Heart left ventricle (tissue), 13 donors: ENCODE results near the gene PAQR5.

ENCODE experiments used
- POLR2A ChIP-seq, 2 donors: fragments of 450-650 bp; IDR thresholded peaks; one replicate each; pipeline ENCODE4 v1.6.1; 2017; ENCODE audit warnings: antibody characterized with exemption in 2 of 2, mild to moderate bottlenecking in 2 of 2, moderate library complexity in 2 of 2
- TF ChIP-seq, protein P1 (sequence below), 12 donors: fragments of 200-600 bp; sonication (generic) in 4 of 12; IDR thresholded peaks; one replicate each; pipeline versions ENCODE4 v1.5.0 to v1.8.0; 2018 to 2022; ENCODE audit warnings: antibody characterized with exemption in 12 of 12, mild to moderate bottlenecking in 5 of 12
- donor health status: ischemic (EF 13 %, LVEDD 7.1; RV severe dilation, severe dysfunction).
- donor health status: DM: no; HTN: yes; CAD: no.
- donor health status: DM: no; HTN: no; CAD: no.
- donor health status: ischemic (EF 25% LVEDD 6.9; RV normal size, moderate dysfunction).
- donor health status: ischemic (EF 25% LVEDD 5.7; RV mildly dilated, moderate dysfunction).
- donor health status: ischemic (EF 35%, LVEDD 5.7; RV mildly dilated, moderate dysfunction).
- donor health status: nonischemic (EF 11% LVEDD 7.7; RV severe dilation, severe dysfunction).
- donor health status: DM: yes; HTN: yes; CAD: no.
- donor health status: PGD.
- donor health status: ischemic (EF 29% LVEDD 5.4; RV normal size, mild dysfunction).
- donor health status: nonischemic (EF 23%, LVEDD 6.1; RV moderate dilation, normal function).

DNA sequence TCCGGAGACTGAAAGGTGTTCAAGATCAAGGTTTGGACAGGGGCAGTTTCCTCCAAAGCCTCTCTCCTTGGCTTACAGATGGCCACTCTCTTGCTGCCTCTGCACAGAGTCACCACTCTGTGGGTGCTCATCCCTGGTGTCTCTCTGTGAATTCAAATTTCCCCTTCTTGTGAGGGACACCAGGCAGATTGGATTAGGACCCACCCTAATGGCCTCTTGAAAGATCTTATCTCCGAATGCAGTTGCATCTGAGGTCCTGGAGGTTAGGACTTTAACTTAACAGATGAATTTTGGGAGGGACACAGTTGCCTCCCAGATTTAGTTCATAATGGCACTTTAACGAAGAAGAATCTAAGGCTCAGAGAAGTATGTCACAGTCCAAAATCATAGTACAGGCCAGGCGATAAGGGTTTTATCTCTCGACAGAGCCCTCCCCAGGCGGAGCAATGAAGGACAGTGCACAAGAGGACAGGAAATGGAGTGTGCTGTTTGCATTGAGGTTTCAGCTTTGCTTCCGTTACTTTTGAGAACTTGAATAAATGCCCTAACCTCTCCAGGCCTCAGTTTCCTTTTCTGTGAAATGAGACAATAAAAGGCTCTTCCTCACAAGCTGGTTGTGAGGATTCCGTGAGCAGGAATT, 76.6 kb downstream of the PAQR5 start:
- TF ChIP-seq, protein P1, sequence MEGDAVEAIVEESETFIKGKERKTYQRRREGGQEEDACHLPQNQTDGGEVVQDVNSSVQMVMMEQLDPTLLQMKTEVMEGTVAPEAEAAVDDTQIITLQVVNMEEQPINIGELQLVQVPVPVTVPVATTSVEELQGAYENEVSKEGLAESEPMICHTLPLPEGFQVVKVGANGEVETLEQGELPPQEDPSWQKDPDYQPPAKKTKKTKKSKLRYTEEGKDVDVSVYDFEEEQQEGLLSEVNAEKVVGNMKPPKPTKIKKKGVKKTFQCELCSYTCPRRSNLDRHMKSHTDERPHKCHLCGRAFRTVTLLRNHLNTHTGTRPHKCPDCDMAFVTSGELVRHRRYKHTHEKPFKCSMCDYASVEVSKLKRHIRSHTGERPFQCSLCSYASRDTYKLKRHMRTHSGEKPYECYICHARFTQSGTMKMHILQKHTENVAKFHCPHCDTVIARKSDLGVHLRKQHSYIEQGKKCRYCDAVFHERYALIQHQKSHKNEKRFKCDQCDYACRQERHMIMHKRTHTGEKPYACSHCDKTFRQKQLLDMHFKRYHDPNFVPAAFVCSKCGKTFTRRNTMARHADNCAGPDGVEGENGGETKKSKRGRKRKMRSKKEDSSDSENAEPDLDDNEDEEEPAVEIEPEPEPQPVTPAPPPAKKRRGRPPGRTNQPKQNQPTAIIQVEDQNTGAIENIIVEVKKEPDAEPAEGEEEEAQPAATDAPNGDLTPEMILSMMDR (IDR thresholded peaks at IDR 0.05), result no peak
- no peak for TF ChIP-seq POLR2A (IDR thresholded peaks at IDR 0.05)
